Endodermal cell (in vitro differentiated cells): ENCODE measurements around the gene DACH1. TPM values are rescaled to one million over a fixed set of nuclear protein-coding genes. Genes with fewer than 3 reads are reported as not detected.

Source experiments
- DNase-seq: peaks from one replicate; pipeline ENCODE4 v3.0.0-alpha.2; 2017
- H3K27ac ChIP-seq: 2 replicates; pipeline ENCODE4 v1.5.1; 2013; ENCODE audit warnings: mild to moderate bottlenecking, low read depth, low read length, moderate library complexity
- H3K27me3 ChIP-seq: 2 replicates; pipeline ENCODE4 v1.6.1; 2013; ENCODE audit warnings: mild to moderate bottlenecking, low read length, moderate library complexity; ENCODE audit not compliant: insufficient read depth, control insufficient read depth, poor library complexity, severe bottlenecking
- H3K36me3 ChIP-seq: 2 replicates; pipeline ENCODE4 v1.7.0; 2013; ENCODE audit warnings: mild to moderate bottlenecking, low read length, moderate library complexity; ENCODE audit not compliant: control insufficient read depth, insufficient read depth
- H3K4me1 ChIP-seq: one replicate; pipeline ENCODE4 v1.7.0; 2013; ENCODE audit warnings: low read length; ENCODE audit not compliant: control insufficient read depth, insufficient read depth
- H3K4me3 ChIP-seq: 2 replicates; pipeline ENCODE4 v1.5.1; 2013; ENCODE audit warnings: mild to moderate bottlenecking, low read length, moderate library complexity
- H3K9ac ChIP-seq: 2 replicates; pipeline ENCODE4 v1.6.1; 2013; ENCODE audit warnings: mild to moderate bottlenecking, low read length, moderate library complexity; ENCODE audit not compliant: poor library complexity, severe bottlenecking; ENCODE audit errors: extremely low read depth
- H3K9me3 ChIP-seq: 2 replicates; pipeline ENCODE4 v1.6.1; 2013; ENCODE audit warnings: mild to moderate bottlenecking, low read length, moderate library complexity; ENCODE audit not compliant: control insufficient read depth
- H3K27ac Mint-ChIP-seq: 2 replicates; pipeline ENCODE4 v1.8.0; 2020; ENCODE audit warnings: mixed read lengths
- H3K27me3 Mint-ChIP-seq: 2 replicates; pipeline ENCODE4 v1.8.0; 2021; ENCODE audit warnings: mild to moderate bottlenecking, mixed read lengths; ENCODE audit not compliant: insufficient read depth
- H3K36me3 Mint-ChIP-seq: 2 replicates; pipeline ENCODE4 v1.8.0; 2020; ENCODE audit warnings: low read depth, mixed read lengths
- H3K4me1 Mint-ChIP-seq: 2 replicates; pipeline ENCODE4 v1.8.0; 2020; ENCODE audit warnings: mixed read lengths
- H3K4me3 Mint-ChIP-seq: 2 replicates; pipeline ENCODE4 v1.8.0; 2020; ENCODE audit warnings: mild to moderate bottlenecking, moderate library complexity, mixed read lengths
- H3K9me3 Mint-ChIP-seq: 2 replicates; pipeline ENCODE4 v1.8.0; 2020; ENCODE audit warnings: mild to moderate bottlenecking, mixed read lengths
- CTCF ChIP-seq: fragments of 200-600 bp; sonication (generic); conservative IDR thresholded peaks from 2 replicates; pipeline ENCODE4 v1.5.0; 2021; ENCODE audit warnings: antibody characterized with exemption, mild to moderate bottlenecking
- WGBS, 2 experiments: methylation state at CpG; one replicate each; pipeline versions ENCODE4 v1.1.5 to v1.1.7; 2013; ENCODE audit warnings: missing lambda C conversion rate in 2 of 2, mixed read lengths in 1 of 2; ENCODE audit not compliant: insufficient coverage in 1 of 2, insufficient read length in 1 of 2; 5-methylcytosine and 5-hydroxymethylcytosine counted together
- total RNA-seq, 2 donors: library from RNA; stranded (reverse); fragmentation: NEBNext Ultra II Directional in 1 of 2; extraction: Animal tissue kit (Norgen Biotek cat#: 25700) in 1 of 2; gene quantifications; 2 replicates in 1 of 2; 3 replicates in 1 of 2; pipeline ENCODE4 v1.2.1, GENCODE V29; 2021

Gene DACH1
- total RNA-seq, 2 donors from 2014 or later = 0.81 to 1.2 TPM

GRCh38 chr13:71489041-71489440 lies 378.0 kb downstream of the DACH1 start:
- no peak overlapping the region for H3K4me3 Mint-ChIP-seq
- Histone ChIP-seq H3K9me3 (no peaks in the 10 kb centered on the region), H3K36me3 (no peaks in the 10 kb centered on the region), H3K9ac (no peak overlapping the region), H3K4me1 (no peaks in the 10 kb centered on the region), H3K27ac (no peak overlapping the region), H3K27me3 (no peaks in the 10 kb centered on the region), H3K4me3 (no peak overlapping the region)
- no peaks in the 10 kb centered on the region for H3K27me3 Mint-ChIP-seq
- no peak for DNase-seq
- no peaks in the 10 kb centered on the region for H3K36me3 Mint-ChIP-seq
- H3K4me1 Mint-ChIP-seq = no peaks in the 10 kb centered on the region
- no peaks in the 10 kb centered on the region for H3K9me3 Mint-ChIP-seq
- 95 to 100% methylated on average over 3 of the region's 3 CpGs for WGBS, 2 experiments
- no peak for TF ChIP-seq CTCF
- H3K27ac Mint-ChIP-seq = no peak overlapping the region

- no peak overlapping the region for H3K27ac ChIP-seq
- no peak overlapping the region for H3K27ac Mint-ChIP-seq
- no peaks in the 10 kb centered on the region for H3K36me3 Mint-ChIP-seq
- H3K4me3 ChIP-seq = no peak overlapping the region
- DNase-seq = no peak
- no peaks in the 10 kb centered on the region for H3K4me1 Mint-ChIP-seq
- H3K4me1 ChIP-seq = no peaks in the 10 kb centered on the region
- no peaks in the 10 kb centered on the region for H3K36me3 ChIP-seq
- H3K9me3 Mint-ChIP-seq = no peaks in the 10 kb centered on the region
- H3K27me3 ChIP-seq = no peaks in the 10 kb centered on the region
- H3K9me3 ChIP-seq = no peaks in the 10 kb centered on the region
- WGBS, 2 experiments = no CpG with 5 or more reads among the region's 1 CpG
- TF ChIP-seq CTCF = no peak
- no peak overlapping the region for H3K4me3 Mint-ChIP-seq
- H3K9ac ChIP-seq = no peak overlapping the region
- no peaks in the 10 kb centered on the region for H3K27me3 Mint-ChIP-seq
These were observed 378.8 kb downstream of the DACH1 start for GRCh38 chr13:71488201-71488600.

GRCh38 chr13:71485913-71486312 lies 381.1 kb downstream of the DACH1 start:
- Histone ChIP-seq H3K27me3 (no peaks in the 10 kb centered on the region), H3K4me1 (no peaks in the 10 kb centered on the region), H3K36me3 (no peaks in the 10 kb centered on the region), H3K4me3 (no peak overlapping the region), H3K27ac (no peak overlapping the region), H3K9me3 (no peaks in the 10 kb centered on the region), H3K9ac (no peak overlapping the region)
- Mint-ChIP-seq H3K9me3 (no peaks in the 10 kb centered on the region), H3K36me3 (no peaks in the 10 kb centered on the region), H3K27me3 (no peaks in the 10 kb centered on the region), H3K4me1 (no peaks in the 10 kb centered on the region), H3K4me3 (no peak overlapping the region), H3K27ac (no peak overlapping the region)
- no peak for TF ChIP-seq CTCF
- DNase-seq = no peak
- no CpG with 5 or more reads among the region's 1 CpG for WGBS, 2 experiments
